ENCODE results near the gene CHAF1A.

CHAF1A gene

DNA sequence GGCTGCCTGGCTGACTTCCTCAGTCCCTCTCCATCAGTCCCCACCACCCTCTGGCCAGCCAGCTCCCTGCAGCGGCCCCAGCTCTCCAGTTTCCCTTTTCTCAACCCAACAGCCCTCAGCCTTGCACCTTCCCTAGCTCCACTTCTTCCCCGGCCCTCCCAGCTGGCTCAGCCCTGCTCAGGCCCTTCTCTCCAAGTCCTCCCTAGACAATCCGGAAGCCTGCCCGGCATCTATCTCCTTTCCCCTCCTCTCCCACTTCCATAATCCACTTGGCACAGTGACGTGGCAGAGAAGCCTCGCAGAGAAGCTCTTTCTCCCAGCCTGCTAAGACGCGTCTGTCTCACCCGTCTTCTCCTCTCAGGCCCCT, 54.0 kb downstream of the CHAF1A start:
- DNase-seq (ENCODE audit: low read depth): no peak

DNA sequence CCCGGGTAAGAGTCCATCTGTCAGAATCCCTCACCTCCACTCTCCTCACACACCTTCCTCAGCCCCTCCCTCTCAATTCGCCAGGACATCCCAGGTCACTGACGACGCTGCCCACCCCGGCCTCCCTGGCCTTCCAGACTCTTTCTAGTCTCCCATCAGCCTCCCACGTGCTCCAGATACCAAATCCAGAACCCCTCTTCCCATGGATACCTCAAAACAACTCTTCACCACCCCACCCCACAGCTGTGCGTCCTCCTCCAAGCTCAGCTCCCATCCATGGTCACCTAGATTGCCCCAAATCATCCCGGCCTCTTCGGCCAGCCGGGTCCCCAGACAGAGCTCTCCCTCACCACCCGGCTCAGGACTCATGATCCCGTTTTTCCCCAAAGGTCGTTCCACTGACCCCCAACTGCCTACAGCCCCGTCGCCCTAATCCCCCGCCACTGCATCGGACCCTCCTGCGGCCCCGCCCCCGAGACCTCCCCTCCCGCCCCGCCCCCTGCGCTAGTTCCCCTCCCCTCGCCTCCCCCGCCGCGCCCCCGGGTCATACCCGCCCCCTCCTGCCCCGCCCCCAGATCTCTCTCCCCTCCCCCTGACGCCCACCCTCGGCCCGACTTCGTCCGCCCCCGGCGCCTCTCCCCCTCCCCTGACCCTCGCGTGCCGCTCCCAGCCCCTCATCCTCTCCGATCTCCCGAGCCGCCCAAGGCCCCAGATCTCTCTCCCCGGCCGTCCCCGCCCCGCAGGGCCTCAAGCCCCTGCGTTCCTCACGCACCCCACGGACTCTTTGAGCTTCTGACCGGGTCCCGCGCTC, 54.6 kb downstream of the CHAF1A start:
- DNase-seq (ENCODE audit: low read depth): no peak

DNA sequence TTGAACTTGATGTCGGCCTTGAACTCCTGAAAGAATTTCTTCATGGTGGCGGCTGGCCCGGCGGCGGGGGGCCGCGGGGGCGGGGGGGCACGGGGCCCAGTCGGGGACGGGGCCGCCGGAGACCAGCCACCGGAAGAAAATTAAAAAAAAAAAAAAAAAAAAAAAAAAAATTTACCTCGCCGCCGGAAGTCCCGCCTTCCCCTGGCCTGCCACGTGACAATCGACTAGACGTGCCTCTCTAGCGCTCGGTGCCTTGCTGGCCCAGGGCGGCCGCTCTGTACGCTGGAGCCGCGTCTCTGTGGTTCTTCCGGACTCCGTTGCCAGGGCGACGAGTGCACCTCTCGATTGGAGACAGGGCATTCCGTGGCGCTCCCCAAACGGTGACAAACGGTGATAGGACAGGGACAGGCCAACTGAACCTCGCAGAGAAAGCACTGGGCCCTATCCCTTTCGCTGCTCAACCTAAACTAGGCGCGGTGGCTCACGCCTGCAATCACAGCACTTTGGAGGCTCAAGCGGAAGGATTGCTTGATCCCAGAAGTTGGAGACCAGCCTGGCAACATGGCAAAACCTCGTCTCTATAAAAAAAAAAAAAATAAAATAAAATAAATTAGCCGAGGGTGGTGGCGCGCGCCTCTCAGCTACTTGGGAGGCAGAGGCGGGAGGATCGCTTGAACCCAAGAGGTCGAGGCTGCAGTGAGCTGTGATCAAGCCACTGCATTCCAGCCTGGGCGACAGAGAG, 55.4 kb downstream of the CHAF1A start, which contains the start of gene UBXN6:
Gene UBXN6 (minus strand): TSS at position 141 of the 742 bp plus-strand sequence. CDS start 97 bp downstream, at position 44.
- peak; percentile 91 for DNase-seq (ENCODE audit: low read depth)

DNA sequence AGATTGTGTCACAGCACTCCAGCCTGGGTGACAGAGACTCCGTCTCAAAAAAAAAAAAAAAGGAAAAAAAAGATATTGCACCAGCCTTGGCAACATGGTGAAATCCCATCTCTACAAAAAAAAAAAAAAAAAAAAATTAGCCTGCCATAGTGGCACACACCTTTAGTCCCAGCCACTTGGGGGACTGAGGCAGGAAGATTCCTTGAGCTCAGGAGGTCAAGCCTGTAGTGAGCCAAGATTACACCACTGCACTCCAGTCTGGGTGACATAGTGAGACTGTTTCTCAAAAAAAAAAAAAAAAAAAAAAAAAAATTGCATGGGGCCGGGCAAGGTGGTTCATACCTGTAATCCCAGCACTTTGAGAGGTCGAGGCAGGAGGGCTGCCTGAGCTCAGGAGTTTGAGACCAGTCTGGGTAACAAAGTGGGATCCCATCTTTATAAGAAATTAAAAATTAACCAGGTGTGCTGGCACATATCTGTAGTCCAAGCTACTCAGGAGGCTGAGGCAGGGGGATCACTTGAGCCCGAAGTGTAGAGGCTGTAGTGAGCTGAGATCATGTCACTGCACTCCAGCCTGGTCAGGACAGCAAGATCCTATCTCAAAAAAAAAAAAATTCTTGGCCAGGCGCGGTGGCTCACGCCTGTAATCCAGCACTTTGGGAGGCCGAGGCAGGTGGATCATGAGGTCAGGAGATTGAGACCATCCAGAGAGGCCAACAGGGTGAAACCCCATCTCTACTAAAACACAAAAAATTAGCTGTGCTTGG, 62.6 kb downstream of the CHAF1A start:
- DNase-seq (ENCODE audit: low read depth): no peak

DNA sequence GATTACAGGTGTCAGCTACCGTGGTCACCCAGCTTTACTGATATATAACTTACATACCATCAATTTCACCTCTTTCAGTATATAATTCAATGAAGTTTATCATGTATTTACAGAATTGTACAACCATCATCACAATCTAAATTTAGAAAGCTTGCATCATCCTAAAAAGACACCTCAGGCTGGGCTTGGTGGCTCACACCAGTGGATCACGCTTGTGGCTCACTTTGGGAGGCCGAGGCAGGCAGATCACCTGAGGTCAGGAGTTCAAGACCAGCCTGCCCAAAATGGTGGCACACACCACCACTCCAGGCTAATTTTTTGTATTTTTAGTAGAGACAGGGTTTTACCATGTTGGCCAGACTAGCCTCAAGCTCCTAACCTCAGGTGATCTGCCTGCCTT, 65.4 kb downstream of the CHAF1A start:
- no peak for DNase-seq (ENCODE audit: low read depth)

DNA sequence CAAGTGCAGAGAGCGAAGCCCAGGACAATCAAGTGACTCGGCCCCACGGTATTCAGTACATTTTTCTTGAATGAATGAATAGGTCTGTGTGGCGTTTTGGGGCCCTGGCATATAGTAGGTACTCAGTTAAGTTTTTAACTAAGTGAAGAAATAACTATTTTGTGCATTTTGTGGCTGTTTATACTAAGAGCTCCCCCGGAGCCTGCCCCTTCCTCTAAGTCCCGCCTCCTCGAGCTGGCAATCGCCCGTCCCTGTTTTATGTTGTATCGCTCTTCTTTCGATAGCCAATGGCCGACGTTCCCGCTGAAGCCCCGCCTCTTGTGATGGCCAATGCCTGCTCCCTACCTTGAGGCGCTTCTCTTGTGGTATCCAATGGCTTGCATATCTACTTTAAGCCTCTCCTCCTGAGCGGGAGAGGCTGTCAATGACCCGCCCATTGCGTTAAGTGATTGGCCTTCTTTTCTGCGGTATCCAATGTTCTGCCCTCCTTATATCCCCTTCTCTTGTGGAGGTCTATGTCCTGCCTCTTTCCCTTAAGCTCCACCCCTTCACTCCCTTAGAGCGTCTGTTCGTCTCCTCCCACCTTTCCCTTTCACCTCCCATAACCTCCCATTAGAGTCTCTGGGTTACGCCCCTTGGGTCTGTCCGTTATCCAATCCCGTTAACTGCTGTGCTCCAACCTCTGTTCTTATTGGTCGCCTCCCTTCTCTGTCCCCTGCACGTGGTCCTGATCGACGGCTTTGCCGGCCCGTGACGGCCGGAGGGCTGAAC, 69.1 kb downstream of the CHAF1A start:
- peak; percentile 100 for DNase-seq (ENCODE audit: low read depth)

DNA sequence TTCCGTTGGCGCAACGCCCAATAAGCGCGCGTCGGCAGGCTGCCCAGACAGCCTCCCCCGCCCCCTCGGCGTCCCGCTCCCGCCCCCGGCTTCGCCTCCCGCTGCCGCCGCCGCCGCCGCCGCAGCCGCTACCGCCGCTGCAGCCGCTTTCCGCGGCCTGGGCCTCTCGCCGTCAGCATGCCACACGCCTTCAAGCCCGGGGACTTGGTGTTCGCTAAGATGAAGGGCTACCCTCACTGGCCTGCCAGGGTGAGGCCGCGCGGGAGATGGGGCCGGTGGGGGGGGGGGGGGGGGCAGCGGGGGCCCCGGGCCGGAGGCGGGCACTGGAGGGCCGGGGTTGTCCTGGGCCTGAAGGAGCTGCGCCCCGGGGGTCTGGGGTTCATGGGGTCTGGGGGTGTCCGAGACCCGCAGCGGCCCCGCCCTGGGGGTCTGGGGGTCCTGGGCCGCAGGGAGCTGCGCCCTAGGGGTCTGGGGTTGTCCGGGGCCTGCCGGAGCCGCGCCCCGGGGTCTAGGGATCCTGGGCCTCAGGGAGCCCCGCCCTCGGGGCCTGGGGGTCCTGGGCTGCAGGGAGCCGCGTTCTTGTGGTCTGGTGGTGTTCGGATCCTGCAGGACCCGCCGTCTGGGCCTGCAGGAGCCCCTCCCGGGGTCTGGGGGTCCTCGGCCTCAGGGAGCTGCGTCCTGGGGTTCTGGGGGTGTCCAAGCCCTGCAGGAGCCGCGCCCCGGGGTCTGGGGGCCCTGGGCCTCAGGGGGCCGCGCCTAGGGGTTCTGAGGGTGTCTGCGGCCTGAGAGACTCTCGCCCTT, 69.9 kb downstream of the CHAF1A start, which contains the start of gene HDGFL2:
Gene HDGFL2 (plus strand): TSS at position 124 of the 801 bp plus-strand sequence. CDS start 54 bp downstream, at position 178.
- no peak for DNase-seq (ENCODE audit: low read depth)

DNA sequence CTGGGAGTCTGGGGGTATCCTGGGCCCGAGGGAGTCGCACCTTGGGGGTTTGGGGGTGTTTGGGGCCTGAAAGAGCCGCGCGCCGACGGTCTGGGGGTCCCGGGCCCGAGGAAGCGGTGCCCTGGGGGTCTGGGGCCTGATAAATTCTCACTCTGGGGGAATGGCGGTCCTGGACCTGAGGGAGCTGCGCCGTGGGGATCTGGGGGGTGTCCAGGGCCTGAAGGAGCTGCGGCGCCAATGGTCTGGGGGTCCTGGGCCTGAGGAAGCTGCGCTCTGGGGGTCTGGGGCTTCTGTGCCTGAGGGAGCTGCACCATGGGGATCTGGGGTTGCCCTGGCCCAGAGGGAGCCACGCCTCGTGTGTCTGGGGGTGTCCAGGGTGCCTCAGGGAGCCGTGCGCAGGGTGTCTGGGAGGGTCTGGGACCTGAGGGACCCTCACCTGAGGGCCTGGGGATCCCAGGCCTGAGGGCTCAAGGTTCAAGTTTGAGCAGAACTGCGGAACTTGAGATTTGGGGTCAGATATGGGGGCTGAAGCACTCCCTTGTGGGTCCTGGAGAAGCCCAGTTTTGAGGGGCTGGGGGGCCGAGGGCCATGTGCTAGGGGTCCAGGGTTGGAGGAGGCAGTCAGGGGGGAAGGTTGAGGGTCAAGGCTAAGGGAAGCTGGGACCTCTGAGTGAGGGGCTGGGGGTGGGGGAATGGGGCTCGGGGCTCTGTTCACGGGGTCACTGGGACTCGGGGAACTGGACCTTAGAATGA, 70.7 kb downstream of the CHAF1A start:
- no peak for DNase-seq (ENCODE audit: low read depth)

DNA sequence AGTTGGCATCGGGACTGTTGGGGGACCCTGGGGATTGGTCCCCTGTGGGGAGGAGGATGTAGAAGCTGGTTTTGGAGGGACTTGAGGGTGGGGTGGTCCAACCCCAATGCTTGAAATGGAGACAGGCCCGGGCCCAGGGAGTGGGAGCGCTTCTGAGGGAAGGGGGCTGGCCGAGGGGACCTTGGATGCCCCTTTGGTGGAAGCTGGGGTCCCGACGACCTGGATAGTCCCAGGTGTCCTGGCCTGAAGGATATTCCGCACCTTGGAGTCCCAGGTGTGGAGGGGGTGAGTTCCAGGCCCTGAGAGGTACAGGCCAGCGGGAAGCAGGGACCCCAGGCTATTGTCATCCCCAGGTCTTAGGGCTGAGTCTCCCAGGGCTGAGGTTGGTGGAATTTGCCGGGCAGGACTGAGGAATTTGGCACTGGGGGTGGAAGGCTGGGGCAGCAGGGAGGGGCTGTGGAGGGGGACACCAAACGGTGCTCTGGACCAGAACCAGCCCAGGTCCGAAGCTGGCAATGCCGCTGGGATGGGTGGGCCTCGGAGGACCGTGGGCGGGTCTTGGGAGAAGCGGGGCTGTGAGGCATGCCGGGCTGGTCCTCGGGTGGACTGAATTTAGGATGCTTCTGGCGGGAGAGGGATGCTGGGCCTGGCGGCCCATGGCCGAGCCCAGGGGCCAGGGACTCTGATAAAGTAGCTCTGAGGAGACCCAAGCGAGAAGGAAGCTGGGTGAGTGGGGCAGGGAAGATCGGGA, 71.5 kb downstream of the CHAF1A start:
- no peak for DNase-seq (ENCODE audit: low read depth)

DNA sequence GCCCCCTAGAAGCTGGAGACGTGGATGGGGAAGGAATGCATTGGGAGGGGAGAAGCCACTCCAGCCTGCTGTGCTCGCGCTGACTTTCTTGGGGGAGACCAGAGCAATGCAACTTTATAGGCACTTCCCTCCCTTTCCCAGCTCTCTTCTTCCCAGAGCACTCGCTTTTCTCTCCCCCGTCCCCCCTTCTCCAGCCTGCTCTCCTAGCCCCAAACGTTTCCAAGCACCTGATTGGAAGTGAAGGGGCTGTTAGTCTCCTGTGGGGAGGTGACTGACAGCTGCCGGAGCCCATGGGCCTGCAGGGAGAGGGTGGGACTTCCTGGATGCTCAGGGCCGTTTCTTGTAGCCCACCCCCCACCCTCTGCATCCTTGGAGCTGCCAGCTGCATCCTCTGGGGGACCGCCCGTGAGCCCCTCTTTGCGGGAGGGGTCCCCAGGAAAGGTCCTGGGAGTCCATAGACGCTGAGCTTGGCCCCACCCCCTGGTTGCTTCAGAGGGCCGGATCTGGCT, 72.1 kb downstream of the CHAF1A start:
- DNase-seq (ENCODE audit: low read depth): no peak

DNA sequence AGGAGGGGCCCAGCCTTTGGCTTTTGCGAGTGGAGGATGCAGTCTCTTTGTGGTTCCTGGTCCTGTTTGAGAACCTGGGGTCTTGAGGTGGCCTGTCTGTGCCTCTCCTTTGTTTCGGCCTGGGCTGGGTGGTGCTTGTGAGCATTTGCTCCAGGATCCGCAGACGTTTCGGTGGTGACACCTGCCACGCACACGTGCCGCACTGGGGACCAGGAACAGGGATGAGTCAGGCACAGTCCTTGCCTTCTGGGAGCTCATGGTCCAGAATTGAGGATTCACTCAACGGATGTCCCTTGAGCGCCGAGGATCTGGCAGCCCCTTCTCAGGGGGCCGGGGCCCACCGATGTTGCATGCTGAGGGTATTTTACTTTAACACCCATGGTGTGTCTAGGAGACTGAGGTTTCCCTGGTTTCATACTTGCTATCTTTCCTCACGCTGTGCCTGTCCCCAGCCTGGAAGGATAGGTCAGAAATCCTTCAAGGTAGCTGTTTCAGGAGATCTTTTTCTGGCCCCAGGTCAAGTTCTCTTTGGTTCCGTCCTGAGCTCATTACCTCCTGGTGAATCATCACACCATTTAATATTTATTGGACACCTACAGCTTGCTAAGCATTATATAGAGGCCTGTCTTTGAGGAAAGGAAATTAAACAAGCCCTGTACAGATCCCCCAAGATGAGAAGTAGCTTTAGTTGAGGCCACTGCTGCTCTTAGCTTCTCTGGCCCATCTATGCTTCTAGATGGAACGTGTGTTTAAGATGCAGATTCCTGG, 74.8 kb downstream of the CHAF1A start:
- no peak for DNase-seq (ENCODE audit: low read depth)

DNA sequence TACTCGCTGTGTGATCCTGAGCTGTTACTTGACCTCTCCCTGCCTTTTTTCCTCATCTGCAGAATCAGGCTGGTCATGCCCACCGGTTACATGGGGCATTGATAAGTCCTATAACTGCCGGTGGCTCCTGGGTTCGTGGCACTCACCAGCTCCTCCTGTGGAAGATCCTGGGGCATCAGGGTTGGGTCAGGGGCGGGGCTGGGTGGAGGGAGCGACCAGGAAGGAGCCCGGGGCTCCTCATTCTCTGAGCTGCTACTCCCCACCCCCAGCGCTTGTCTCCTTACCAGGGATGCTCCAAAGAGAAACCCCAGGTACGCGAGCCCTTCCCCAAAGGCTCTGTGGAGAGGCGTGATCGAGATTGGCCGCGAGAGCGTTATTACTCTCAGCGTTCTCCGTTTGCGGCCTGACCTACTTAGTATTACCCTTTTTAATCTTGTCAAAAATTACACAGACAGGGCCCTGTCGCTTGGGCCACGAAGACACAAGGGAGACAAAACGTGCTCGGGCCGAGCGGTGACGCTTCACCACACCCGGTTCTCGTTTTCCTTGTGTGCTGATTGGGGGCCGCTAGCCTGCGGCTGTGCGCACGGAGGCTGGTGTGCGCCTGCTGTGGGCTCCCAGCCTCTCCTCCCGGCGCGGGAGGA, 80.4 kb downstream of the CHAF1A start:
- DNase-seq (ENCODE audit: low read depth): no peak

DNA sequence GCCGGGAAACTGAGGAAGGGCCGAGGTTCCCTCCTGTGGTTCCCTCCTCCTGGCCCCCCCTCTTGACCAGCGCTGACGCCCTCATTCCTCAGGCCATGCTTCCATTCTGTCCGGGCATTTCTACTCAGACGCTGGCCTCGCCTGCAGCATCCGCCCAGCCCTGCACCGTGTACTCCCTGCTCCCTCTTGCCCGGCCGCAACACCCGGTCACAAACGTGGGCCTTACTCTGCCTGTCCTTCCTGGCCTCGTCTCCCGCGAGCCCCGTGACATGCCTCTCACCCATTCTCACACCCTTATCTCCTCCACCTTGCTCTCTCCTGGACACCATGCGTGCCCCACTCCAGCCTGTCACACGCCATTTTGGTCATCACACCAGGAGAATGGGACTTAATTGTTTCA, 80.9 kb downstream of the CHAF1A start:
- DNase-seq (ENCODE audit: low read depth): no peak

DNA sequence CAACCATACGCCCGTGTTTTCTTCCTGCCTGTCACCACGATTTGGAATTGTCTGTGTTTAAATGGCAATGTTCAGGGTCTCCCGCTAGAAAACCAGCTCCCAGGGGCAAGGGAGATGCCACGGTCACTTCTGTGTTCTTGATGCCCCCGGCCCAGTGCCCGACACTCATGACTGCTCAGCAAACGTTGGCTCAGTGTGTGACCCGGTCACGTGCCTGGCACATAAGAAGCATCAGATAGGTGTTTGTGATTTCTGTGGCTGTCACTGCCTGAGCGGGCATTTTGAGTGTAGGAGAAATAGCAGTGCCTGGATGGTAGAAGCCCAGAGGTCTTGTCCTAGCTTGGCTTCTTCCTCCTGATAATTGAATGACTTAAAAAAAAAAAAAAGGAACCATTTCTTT, 85.1 kb downstream of the CHAF1A start:
- DNase-seq (ENCODE audit: low read depth): no peak

DNA sequence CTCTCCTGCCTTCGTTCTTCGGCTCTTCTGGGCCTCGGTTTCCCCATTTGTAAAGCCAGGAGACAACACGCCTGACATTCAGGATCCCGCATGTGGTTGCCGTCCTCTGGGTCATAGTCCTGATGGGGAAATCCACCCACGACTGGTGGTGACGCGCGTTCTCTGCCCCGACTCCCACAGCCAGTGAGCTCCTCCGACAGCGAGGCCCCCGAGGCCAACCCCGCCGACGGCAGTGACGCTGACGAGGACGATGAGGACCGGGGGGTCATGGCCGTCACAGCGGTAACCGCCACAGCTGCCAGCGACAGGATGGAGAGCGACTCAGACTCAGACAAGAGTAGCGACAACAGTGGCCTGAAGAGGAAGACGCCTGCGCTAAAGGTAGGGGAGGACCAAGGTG, 86.1 kb downstream of the CHAF1A start:
- no peak for DNase-seq (ENCODE audit: low read depth)

DNA sequence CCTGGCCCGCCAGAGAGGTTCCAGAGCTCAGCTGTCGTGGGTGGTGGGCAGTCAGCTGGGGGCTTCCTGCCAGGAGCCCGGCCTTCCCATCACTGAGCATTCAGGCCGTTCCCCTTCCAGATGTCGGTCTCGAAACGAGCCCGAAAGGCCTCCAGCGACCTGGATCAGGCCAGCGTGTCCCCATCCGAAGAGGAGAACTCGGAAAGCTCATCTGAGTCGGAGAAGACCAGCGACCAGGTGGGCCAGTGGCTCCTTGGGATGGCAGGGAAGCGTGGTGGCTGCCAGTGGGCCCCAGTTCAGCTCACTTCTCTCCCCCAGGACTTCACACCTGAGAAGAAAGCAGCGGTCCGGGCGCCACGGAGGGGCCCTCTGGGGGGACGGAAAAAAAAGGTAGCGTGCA, 89.0 kb downstream of the CHAF1A start:
- no peak for DNase-seq (ENCODE audit: low read depth)

DNA sequence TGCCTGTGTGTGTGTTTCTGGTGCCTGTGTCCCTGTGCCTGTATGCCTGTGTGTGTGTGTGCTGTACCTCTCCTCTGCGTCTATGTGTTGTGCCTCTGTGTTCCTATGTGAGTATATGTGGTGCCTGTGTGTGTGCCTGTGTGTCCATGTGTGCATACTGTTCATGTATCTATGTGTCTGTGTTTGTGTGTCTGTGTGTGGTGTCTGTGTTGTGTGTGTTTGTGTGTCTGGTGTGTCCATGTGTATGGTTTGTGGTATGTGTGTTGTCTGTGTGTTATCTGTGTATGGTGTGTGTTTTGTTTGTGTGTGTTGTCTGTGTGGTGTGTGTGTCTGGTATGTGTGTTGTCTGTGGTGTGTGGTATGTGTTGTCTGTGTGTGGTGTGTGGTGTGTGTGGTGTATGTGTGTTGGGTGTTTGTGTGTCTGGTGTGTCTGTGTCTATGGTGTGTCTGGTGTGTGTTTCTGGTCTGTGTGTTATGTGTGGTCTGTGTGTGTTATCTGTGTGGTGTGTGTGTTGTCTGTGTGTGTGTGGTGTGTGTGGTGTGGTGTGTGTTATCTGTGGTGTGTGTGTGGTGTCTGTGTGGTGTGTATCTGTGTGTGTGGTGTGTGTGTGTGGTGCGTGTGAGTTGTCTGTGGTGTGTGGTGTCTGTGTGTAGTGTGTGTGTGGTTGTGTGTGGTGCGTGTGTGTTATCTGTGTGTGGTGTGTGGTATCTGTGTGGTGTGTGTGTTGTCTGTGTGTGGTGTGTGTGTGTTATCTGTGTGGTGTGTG, 90.1 kb downstream of the CHAF1A start:
- no peak for DNase-seq (ENCODE audit: low read depth)

Data from CMK (cell line).